GM18951 (cell line): ENCODE results near the gene KCNF1.

ENCODE experiments used
- POLR2A ChIP-seq: IDR thresholded peaks from 4 replicates; pipeline ENCODE4 v1.6.1; 2011; ENCODE audit warnings: mild to moderate bottlenecking; ENCODE audit not compliant: insufficient read length, insufficient read depth; ENCODE audit errors: extremely low read depth
- in situ Hi-C: fragments of 300-500 bp; cut with MboI; formaldehyde crosslinking; loops from one replicate; pipeline ENCODE4 v1.12.0; 2022; ENCODE audit warnings: low sequenced_read_pairs, mixed read lengths, inconsistent platforms; ENCODE audit not compliant: unreplicated experiment

Gene KCNF1

DNA sequence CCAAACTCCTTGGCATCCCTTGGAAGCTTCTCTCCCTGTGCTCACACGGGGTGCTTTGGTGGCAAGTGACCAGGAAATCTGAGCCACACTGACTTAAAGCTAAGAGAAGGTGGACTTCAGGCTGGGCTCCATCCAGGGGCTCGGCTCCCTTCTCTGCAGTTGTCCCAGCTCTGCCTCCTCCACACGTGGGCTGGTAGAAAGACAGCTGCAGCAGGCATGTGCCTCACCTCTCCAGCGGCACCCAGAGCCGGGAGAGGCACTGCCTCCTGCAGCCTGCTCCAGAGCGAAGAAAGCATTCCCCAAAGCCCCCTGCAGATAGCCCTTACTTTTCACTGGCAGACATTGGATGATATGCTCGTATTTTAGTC, 11.3 kb downstream of the KCNF1 start:
- in situ Hi-C loops: no loop called here
- no peak for TF ChIP-seq POLR2A

- TF ChIP-seq POLR2A: no peak
- in situ Hi-C loops: no loop called here
Observed at GRCh38 chr2:10923965-10924364, 12.2 kb downstream of the KCNF1 start.

DNA sequence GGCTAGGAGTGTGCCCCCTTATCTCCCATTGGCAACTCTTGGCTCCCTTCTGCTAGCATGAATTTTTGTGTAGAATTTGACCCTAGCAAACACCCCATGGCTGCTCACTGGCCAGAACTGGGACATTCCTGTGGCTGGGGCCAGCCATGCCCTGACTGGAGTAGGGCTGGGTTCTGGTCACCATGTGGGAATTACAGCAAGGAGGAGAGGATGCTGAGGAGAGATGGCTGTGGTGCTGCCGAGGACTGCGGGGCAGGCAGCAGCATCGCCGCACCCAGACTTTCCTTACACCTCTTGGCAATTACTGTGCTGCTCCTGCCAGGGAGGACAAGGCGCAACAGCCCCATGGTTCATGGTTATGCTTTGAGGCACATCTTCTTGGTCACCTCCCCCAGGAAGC, 12.7 kb downstream of the KCNF1 start:
- TF ChIP-seq POLR2A: no peak
- in situ Hi-C loops: no loop called here

DNA sequence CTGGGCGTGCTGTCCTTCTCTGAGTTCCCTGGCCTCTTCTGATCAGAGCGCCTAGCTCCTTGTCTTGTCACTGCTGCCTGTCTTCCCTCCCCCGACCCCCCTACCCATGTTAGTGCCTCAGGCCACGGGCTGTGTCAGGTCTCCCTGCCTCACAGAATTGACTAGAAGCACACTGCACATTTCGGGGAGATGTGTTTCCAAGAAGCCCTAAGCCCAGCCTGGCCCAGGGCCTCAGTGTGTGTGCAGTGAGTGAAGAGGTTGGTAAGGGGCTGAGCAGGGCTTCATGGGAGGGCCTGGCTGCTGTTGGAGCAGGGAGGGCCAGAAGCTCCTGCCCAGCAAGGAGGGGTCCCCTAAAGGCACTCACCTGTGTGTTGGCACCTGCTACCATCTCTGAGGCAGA, 13.1 kb downstream of the KCNF1 start:
- no peak for TF ChIP-seq POLR2A
- in situ Hi-C loops: no loop called here

DNA sequence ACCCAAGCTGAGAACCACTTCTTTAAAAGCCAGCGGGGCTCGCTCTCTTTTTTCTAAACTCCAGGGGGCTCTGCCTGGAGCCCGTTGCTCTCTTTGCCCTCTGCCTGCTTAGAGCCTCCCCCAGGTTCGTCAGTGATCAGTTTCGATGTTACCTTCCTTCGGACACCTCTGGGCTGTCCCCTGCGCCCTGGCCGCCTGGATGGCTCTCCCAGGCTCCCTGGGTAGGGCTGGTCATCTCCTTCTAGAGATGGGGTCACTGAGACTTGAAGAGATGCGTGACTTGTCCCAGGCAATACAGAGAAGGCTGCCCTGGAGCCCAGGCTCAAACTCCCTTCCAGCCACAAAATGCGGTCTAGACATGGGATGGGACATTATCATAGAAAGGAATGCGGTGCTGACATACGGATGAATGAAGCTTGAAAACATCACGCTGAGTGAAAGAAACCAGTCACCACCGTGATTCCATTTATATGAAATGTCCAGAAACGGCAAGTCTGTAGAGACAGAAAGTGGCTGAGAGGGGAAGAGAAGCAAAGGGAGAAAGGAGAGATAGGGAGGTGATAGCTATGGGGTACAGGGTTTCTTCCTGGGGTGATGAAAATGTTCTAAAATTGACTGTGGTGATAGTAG, 14.6 kb downstream of the KCNF1 start:
- no peak for TF ChIP-seq POLR2A
- in situ Hi-C loops: no loop called here

- in situ Hi-C loops: no loop called here
- TF ChIP-seq POLR2A: no peak
Observed at GRCh38 chr2:10930721-10931516, 19.2 kb downstream of the KCNF1 start.

DNA sequence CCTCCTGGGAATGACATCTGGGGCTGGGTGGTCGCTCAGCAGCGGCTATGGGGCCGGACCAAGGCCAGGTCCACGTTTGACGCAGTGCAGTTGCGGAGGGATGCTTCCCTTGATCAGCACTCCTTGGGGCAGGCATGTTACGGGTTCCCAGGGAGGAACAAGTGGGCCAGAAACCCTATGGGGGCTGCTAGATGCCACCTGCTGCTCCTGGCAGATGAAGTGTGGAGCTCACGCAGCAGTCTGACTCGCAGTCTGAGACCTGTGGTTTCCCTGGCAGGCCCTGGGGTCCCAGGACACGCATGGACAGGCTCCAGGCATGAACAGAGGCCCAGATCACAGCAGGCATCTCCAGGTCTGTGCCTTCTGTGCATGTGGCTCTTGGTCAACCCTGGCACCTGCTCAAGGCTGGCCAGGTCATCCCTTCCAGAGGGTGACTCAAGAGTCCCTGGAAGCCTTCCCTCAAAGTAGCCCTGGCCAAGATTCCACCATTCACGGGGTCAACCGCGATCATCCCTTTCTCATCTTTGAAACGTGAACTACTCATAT, 20.0 kb downstream of the KCNF1 start:
- TF ChIP-seq POLR2A: no peak
- in situ Hi-C loops: no loop called here

- in situ Hi-C loops: no loop called here
- TF ChIP-seq POLR2A: no peak
Observed at GRCh38 chr2:10932345-10933151, 20.8 kb downstream of the KCNF1 start.

DNA sequence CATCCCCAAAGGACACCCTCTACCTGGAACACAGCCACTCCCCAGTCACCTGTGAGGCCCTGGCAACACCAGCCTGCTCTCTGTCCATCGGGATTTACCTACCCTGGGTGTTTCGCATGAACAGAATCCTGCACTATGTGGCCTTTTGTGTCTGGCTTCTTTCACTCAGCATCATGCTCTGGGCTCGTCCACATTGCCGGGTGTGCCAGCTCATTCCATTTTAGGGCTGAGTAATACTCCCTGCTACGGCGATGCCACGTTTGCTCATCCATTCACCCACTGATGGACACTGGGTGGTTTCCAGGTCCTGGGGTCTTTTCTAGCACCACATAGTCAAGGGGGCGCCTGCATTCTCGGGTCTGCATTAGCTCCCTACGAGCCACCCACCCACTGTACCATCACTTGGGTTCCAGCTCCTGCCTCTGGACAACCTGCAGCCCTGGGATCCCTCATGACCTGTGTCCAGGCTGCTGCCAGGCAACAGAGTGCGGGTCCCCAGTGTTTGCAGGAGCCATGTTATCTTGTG, 22.0 kb downstream of the KCNF1 start:
- no peak for TF ChIP-seq POLR2A

DNA sequence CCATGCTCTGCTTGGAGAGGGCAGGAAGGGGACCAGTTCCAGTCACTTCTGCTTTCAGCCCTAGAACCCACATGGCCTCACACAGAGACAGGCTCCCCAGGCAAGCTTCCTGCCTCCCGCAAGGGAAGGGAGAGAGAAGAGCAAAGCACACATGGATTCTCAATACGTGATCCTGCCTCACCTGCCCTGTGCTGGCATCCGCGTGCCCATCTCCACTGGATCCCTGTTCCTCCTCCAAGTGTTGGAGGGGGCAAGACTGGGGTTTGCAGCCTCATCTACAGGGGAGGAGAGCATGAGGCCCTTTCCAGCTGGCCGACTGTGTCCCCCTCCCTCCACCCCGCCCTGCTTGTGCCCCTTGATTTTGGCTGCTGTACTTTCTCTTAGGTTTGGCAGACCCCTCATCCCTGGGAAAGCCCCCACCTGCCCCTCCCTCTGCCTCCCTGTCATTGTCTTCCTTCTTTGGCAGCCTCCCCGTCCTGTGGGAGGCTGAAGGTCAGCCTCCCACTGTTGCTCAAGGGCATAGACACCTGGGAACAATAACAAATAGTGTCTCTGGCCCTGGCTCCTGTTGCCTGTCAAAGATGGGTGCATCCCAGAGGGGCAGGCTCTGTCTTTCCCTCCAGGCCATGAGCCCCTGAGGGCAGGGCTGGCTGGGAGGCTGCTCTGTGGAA, 22.7 kb downstream of the KCNF1 start:
- in situ Hi-C loops: no loop called here
- no peak for TF ChIP-seq POLR2A

More for the DNA sequence above, 22.0 kb downstream of the KCNF1 start:
- in situ Hi-C loops: no loop called here

- TF ChIP-seq POLR2A: no peak
- in situ Hi-C loops: no loop called here
Observed at GRCh38 chr2:10934979-10935350, 23.2 kb downstream of the KCNF1 start.

DNA sequence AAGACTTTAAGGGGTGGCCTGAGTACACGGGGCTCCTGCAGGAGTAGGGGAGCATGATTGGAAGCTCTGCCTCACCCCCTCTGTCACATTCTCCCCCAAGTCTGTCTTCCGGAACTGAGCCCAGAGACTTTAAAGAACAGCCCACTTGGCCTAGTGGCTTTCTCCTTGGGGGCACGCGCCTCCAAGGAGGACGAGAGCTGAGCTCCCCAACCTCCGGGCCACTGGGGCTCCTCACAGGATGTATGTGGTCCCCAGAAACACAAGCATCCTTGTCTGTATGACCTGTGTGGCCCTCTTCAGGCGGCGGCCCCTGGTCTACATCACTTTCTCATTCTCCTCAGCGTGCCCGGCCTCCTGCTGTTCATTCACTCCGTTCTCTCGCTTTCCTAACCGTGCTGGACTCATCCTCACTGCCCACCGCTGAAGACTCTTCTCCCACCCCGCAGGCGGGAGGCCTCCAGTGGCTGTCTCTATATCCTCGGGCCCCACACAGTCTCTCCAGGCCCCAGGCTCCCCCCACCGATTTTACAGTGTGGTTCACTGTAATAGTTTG, 23.7 kb downstream of the KCNF1 start:
- in situ Hi-C loops: no loop called here
- no peak for TF ChIP-seq POLR2A

DNA sequence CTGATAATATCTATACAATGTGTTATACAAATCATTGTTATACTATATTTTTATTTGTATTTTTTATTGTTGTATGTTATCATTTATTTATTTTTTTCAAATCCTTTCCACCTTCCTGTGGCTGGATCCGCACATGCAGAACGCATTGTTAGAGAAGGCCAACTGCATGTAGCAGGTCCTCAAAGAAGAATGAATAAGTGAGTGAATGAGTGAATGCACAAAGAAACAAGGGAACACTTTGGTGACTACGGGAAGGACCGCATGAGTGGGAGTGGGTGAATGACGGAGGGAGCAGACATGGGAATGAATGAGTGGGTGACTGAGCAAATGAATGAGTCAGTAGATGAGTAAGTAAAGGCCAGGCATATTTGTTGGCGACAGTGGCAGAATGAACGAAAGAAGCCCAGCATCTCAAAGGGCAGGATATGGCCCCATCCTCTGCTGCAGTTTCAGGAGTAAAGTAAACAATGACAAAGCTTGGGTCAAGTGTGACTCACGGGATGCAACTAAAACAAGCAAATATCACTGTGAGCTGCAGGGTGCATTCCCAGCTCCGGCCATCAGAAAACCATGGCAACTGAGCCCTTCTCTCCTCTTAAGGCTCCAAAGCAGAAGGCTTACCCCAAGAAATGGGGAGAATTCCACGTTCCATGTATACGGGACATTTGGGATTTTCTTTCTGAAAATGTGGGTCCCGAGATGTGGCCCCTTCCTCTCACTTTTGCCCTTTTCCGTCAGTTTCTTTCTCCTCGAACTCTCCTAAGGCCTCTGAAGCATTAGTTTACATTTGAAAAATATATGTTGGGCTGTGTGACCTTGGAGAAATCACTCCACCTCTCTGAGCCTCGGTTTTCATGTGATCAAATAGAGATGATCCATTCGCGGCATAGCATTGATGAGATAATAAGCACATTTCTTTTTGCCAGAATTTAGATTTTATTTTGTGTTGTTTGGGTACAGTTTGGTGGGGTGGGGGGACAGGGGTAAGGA, 24.5 kb downstream of the KCNF1 start:
- in situ Hi-C loops: no loop called here
- TF ChIP-seq POLR2A: no peak
